Lower leg skin (tissue), 3 donors: ENCODE data around the gene GNAS.

Experiments used
- POLR2A ChIP-seq, 2 donors: fragments of 450-650 bp; IDR thresholded peaks; one replicate each; pipeline ENCODE4 v1.6.1; 2016 to 2017; ENCODE audit warnings: antibody characterized with exemption in 2 of 2, mild to moderate bottlenecking in 1 of 2, moderate library complexity in 1 of 2
- TF ChIP-seq, protein P1 (sequence below), 3 donors: fragments of 450-650 bp; IDR thresholded peaks; one replicate each; pipeline ENCODE4 v1.5.1; 2016; ENCODE audit warnings: antibody characterized with exemption in 3 of 3, mild to moderate bottlenecking in 3 of 3, moderate library complexity in 2 of 3

DNA sequence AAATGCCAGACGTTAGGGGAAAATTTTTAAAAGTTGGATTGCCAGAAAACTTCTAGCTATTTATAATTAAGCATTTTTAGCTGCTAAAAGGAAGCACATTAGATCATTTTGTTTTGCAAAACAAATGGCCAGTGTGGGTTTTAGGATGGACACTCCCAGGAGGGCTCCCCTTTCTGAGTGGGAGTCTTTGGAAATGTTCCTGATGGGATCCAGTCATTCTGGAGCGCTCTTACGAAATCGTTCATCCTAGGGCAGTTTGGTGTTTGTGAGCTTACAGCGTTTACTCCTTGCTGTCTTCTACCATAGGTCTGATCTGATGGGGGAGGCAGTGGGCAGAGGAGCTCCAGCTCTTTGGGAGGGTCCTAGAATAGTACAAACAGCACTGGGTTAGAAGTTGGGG lies 14.7 kb downstream of the GNAS start:
- TF ChIP-seq POLR2A (IDR thresholded peaks at IDR 0.05), result no peak
- TF ChIP-seq, protein P1, sequence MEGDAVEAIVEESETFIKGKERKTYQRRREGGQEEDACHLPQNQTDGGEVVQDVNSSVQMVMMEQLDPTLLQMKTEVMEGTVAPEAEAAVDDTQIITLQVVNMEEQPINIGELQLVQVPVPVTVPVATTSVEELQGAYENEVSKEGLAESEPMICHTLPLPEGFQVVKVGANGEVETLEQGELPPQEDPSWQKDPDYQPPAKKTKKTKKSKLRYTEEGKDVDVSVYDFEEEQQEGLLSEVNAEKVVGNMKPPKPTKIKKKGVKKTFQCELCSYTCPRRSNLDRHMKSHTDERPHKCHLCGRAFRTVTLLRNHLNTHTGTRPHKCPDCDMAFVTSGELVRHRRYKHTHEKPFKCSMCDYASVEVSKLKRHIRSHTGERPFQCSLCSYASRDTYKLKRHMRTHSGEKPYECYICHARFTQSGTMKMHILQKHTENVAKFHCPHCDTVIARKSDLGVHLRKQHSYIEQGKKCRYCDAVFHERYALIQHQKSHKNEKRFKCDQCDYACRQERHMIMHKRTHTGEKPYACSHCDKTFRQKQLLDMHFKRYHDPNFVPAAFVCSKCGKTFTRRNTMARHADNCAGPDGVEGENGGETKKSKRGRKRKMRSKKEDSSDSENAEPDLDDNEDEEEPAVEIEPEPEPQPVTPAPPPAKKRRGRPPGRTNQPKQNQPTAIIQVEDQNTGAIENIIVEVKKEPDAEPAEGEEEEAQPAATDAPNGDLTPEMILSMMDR (IDR thresholded peaks at IDR 0.05), result no peak
